Measurements from ENCODE around the gene PVR.

Gene PVR

GRCh38 chr19:44657211-44657921 is 13.7 kb downstream of the PVR start:
- TF ChIP-seq RARB (CRISPR knock-in tag; IDR thresholded peaks at IDR 0.05) (no peak), GLIS3 (CRISPR knock-in tag; IDR thresholded peaks at IDR 0.05) (no peak), OSR1 (CRISPR knock-in tag; IDR thresholded peaks at IDR 0.05) (no peak), BACH2 (CRISPR knock-in tag; IDR thresholded peaks at IDR 0.05; ENCODE audit: borderline replicate concordance) (no peak), ESRRG (CRISPR knock-in tag; IDR thresholded peaks at IDR 0.05) (no peak), ZFP3 (CRISPR knock-in tag; IDR thresholded peaks at IDR 0.05) (no peak), PATZ1 (CRISPR knock-in tag; IDR thresholded peaks at IDR 0.05; ENCODE audit: borderline replicate concordance) (no peak)
- TF ChIP-seq, protein P1, sequence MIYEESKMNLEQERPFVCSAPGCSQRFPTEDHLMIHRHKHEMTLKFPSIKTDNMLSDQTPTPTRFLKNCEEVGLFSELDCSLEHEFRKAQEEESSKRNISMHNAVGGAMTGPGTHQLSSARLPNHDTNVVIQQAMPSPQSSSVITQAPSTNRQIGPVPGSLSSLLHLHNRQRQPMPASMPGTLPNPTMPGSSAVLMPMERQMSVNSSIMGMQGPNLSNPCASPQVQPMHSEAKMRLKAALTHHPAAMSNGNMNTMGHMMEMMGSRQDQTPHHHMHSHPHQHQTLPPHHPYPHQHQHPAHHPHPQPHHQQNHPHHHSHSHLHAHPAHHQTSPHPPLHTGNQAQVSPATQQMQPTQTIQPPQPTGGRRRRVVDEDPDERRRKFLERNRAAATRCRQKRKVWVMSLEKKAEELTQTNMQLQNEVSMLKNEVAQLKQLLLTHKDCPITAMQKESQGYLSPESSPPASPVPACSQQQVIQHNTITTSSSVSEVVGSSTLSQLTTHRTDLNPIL (CRISPR knock-in tag; IDR thresholded peaks at IDR 0.05; ENCODE audit: low read depth) = no peak
- TF ChIP-seq, protein P2, sequence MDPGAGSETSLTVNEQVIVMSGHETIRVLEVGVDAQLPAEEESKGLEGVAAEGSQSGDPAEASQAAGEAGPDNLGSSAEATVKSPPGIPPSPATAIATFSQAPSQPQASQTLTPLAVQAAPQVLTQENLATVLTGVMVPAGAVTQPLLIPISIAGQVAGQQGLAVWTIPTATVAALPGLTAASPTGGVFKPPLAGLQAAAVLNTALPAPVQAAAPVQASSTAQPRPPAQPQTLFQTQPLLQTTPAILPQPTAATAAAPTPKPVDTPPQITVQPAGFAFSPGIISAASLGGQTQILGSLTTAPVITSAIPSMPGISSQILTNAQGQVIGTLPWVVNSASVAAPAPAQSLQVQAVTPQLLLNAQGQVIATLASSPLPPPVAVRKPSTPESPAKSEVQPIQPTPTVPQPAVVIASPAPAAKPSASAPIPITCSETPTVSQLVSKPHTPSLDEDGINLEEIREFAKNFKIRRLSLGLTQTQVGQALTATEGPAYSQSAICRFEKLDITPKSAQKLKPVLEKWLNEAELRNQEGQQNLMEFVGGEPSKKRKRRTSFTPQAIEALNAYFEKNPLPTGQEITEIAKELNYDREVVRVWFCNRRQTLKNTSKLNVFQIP (CRISPR knock-in tag; IDR thresholded peaks at IDR 0.05; ENCODE audit: borderline replicate concordance, low read depth) = no peak
- TF ChIP-seq, protein P3, sequence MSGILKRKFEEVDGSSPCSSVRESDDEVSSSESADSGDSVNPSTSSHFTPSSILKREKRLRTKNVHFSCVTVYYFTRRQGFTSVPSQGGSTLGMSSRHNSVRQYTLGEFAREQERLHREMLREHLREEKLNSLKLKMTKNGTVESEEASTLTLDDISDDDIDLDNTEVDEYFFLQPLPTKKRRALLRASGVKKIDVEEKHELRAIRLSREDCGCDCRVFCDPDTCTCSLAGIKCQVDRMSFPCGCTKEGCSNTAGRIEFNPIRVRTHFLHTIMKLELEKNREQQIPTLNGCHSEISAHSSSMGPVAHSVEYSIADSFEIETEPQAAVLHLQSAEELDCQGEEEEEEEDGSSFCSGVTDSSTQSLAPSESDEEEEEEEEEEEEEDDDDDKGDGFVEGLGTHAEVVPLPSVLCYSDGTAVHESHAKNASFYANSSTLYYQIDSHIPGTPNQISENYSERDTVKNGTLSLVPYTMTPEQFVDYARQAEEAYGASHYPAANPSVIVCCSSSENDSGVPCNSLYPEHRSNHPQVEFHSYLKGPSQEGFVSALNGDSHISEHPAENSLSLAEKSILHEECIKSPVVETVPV (CRISPR knock-in tag; IDR thresholded peaks at IDR 0.05) = no peak
- ATAC-seq = peak; percentile 88

GRCh38 chr19:44658069-44658733 is 14.5 kb downstream of the PVR start:
- ATAC-seq = peak; percentile 32; the same call in 2 of the 3 replicates
- TF ChIP-seq BACH2 (CRISPR knock-in tag; IDR thresholded peaks at IDR 0.05; ENCODE audit: borderline replicate concordance) = no peak
- no peak for TF ChIP-seq RARB (CRISPR knock-in tag; IDR thresholded peaks at IDR 0.05)
- TF ChIP-seq ZNF8 (CRISPR knock-in tag; IDR thresholded peaks at IDR 0.05) = no peak

DNA sequence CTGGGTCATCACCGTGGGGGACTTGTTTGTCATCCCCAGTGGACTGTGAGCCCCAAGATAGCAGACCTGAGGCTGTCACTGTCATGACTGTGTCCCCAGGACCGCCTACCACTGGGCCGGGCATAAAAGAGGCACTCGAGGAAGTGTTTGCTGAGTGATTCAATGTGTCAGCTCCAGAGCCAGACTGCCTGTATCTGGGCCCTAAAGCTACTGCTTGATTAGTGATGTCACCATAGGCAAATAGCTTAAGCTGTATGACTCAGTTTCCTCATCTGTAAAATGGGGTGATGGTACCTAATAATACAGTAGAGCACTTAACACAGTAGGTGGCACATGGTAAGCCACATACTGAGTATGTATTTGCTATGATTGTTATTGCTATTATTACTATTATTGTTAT is 16.4 kb downstream of the PVR start:
- ATAC-seq = no peak
- no peak for TF ChIP-seq SNAI2 (CRISPR knock-in tag; IDR thresholded peaks at IDR 0.05)
- TF ChIP-seq ZFP30 (CRISPR knock-in tag; IDR thresholded peaks at IDR 0.05) = no peak
- no peak for TF ChIP-seq TOX (CRISPR knock-in tag; IDR thresholded peaks at IDR 0.05; ENCODE audit: borderline replicate concordance)
- no peak for TF ChIP-seq OSR1 (CRISPR knock-in tag; IDR thresholded peaks at IDR 0.05)
- TF ChIP-seq, protein P4, sequence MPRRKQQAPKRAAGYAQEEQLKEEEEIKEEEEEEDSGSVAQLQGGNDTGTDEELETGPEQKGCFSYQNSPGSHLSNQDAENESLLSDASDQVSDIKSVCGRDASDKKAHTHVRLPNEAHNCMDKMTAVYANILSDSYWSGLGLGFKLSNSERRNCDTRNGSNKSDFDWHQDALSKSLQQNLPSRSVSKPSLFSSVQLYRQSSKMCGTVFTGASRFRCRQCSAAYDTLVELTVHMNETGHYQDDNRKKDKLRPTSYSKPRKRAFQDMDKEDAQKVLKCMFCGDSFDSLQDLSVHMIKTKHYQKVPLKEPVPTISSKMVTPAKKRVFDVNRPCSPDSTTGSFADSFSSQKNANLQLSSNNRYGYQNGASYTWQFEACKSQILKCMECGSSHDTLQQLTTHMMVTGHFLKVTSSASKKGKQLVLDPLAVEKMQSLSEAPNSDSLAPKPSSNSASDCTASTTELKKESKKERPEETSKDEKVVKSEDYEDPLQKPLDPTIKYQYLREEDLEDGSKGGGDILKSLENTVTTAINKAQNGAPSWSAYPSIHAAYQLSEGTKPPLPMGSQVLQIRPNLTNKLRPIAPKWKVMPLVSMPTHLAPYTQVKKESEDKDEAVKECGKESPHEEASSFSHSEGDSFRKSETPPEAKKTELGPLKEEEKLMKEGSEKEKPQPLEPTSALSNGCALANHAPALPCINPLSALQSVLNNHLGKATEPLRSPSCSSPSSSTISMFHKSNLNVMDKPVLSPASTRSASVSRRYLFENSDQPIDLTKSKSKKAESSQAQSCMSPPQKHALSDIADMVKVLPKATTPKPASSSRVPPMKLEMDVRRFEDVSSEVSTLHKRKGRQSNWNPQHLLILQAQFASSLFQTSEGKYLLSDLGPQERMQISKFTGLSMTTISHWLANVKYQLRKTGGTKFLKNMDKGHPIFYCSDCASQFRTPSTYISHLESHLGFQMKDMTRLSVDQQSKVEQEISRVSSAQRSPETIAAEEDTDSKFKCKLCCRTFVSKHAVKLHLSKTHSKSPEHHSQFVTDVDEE (CRISPR knock-in tag; IDR thresholded peaks at IDR 0.05) = no peak
- no peak for TF ChIP-seq ZFP3 (CRISPR knock-in tag; IDR thresholded peaks at IDR 0.05)
- no peak for TF ChIP-seq ZNF565 (CRISPR knock-in tag; conservative IDR thresholded peaks at IDR 0.05; ENCODE audit: low read depth)
- TF ChIP-seq RARB (CRISPR knock-in tag; IDR thresholded peaks at IDR 0.05) = no peak
- no peak for TF ChIP-seq CSDC2 (CRISPR knock-in tag; IDR thresholded peaks at IDR 0.05)

DNA sequence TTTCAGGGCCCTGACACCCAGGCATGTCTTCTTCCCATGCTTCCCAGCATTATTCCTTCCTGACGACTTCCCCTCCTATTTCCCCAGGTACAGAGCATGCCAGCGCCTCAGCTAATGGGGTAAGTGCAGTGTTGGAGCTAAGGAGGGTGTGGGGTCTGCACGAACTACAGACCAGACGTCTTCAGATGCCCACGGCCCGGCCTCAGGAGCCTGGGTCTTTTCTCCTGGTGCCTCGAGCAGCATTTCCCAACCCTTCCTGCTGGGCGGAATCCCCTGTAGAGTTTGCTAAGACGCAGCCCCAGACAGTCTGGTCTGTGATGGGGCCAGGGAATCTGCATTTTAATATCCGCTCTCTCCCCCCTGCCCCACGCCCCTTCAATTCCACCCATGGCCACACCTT is 17.5 kb downstream of the PVR start:
- ATAC-seq = no peak
- TF ChIP-seq ZFP30 (CRISPR knock-in tag; IDR thresholded peaks at IDR 0.05) = no peak
- TF ChIP-seq SNAI2 (CRISPR knock-in tag; IDR thresholded peaks at IDR 0.05) = no peak
- no peak for TF ChIP-seq ARNTL (CRISPR knock-in tag; IDR thresholded peaks at IDR 0.05; ENCODE audit: borderline replicate concordance, low read depth)
- TF ChIP-seq ZFP3 (CRISPR knock-in tag; IDR thresholded peaks at IDR 0.05) = no peak
- TF ChIP-seq TOX (CRISPR knock-in tag; IDR thresholded peaks at IDR 0.05; ENCODE audit: borderline replicate concordance) = no peak

Data from SK-N-SH treated with all-trans-retinoic acid at 6 μM for 48 hours (cell line).